ENCODE results near the gene C1orf116.

DNA sequence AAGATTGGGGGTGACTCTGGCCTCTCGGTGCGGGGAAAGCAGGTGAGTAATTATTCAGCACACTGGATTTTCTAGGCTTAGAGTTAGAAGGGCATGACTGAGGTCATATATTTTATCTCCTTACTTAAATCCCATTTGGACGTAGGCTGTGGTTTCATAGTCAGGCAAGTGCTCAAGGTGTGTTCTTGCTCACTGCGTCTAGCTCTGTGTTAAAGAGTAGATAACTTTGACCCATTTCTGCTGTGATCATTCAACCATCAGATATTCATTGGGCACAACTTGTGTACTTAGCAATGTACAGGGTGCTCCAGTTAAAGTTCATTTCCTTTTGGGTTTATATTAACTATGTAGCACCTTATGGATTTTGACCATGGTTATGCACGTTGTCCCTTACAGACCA, 35.1 kb upstream of the C1orf116 start:
- TF ChIP-seq, protein P1, sequence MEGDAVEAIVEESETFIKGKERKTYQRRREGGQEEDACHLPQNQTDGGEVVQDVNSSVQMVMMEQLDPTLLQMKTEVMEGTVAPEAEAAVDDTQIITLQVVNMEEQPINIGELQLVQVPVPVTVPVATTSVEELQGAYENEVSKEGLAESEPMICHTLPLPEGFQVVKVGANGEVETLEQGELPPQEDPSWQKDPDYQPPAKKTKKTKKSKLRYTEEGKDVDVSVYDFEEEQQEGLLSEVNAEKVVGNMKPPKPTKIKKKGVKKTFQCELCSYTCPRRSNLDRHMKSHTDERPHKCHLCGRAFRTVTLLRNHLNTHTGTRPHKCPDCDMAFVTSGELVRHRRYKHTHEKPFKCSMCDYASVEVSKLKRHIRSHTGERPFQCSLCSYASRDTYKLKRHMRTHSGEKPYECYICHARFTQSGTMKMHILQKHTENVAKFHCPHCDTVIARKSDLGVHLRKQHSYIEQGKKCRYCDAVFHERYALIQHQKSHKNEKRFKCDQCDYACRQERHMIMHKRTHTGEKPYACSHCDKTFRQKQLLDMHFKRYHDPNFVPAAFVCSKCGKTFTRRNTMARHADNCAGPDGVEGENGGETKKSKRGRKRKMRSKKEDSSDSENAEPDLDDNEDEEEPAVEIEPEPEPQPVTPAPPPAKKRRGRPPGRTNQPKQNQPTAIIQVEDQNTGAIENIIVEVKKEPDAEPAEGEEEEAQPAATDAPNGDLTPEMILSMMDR (IDR thresholded peaks at IDR 0.05; ENCODE audit: low read depth, low read length, missing input control) = no peak
- TF ChIP-seq EGR1 (IDR thresholded peaks at IDR 0.05; ENCODE audit: low read depth in 2 of 2) = no peak
